Activated T-helper 17 cell treated with anti-CD3 and anti-CD28 coated beads, Interleukin-2, amount 50 U/mL, for 72 hours (primary cell): ENCODE results near the gene CACNA1C. TPM values are rescaled to one million over a fixed set of nuclear protein-coding genes. Genes with fewer than 3 reads are reported as not detected.

Source experiments
- ATAC-seq: fragments of 150-1000 bp; cut with Tn5 transposase; replicated peaks from 2 replicates; pipeline ENCODE4 v1.10.0; 2021; ENCODE audit warnings: mild to moderate bottlenecking, moderate library complexity
- H3K27ac Mint-ChIP-seq: one replicate; pipeline ENCODE4 v1.8.0; 2022; ENCODE audit warnings: mixed read lengths
- H3K27me3 Mint-ChIP-seq: one replicate; pipeline ENCODE4 v1.8.0; 2022; ENCODE audit warnings: mixed read lengths
- H3K36me3 Mint-ChIP-seq: one replicate; pipeline ENCODE4 v1.8.0; 2022; ENCODE audit warnings: low read depth, mild to moderate bottlenecking, mixed read lengths
- H3K4me1 Mint-ChIP-seq: one replicate; pipeline ENCODE4 v1.8.0; 2022; ENCODE audit warnings: mixed read lengths
- H3K4me3 Mint-ChIP-seq: one replicate; pipeline ENCODE4 v1.8.0; 2022; ENCODE audit warnings: mild to moderate bottlenecking, mixed read lengths
- H3K9me3 Mint-ChIP-seq: one replicate; pipeline ENCODE4 v1.8.0; 2022; ENCODE audit warnings: mixed read lengths
- total RNA-seq, 2 donors: library from RNA; stranded (reverse); gene quantifications; one replicate each; pipeline ENCODE4 v1.2.3, GENCODE V29; 2022

Gene CACNA1C
- total RNA-seq, 2 donors from 2014 or later = 0.04 to 0.21 TPM

DNA sequence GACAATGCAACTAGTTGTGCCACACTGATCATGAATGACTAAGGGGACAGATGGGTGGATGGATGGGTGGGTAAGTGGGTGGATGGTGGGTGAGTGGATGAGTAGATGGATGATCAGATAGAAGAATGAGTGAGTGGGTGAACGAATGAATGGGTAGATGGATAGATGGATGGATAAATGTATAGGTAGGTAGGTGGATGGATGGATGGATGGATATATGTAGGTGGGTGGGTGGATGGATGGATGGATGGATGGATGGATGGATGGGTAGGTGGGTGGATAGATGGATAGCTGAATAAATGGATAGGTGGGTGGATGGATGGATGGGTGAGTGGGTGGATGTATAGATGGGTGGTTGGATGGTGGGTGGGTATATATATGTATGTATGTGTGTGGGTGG lies 393.2 kb downstream of the CACNA1C start:
- Mint-ChIP-seq H3K4me1 (no peaks in the 10 kb centered on the region), H3K9me3 (peaks cover 5% of the 10 kb centered on the region), H3K4me3 (no peak overlapping the region), H3K27ac (no peak overlapping the region), H3K36me3 (no peaks in the 10 kb centered on the region), H3K27me3 (peaks cover 20% of the 10 kb centered on the region)
- ATAC-seq = no peak

DNA sequence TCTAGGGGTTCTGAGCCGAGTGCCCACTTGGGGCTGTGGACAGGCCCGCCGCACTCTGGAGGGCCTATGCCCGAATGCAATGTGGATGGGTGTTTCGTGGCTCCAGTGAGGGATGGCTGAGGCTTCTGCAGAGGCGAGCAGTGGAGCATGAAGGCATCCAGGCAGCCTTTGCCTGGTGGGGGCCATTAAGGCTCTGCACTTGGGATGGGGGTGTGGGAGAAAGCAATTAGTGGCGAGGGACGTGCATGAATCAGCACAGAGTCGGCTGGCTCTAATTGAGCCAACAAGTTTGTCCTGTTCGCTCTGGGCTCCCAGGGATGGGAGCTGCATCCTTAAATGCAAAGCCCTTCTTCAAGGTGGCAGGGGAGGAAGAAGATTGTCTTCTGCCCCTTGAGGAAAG lies 395.1 kb downstream of the CACNA1C start:
- Mint-ChIP-seq H3K36me3 (no peaks in the 10 kb centered on the region), H3K27me3 (peaks cover 9% of the 10 kb centered on the region), H3K4me3 (no peak overlapping the region), H3K9me3 (peaks cover 5% of the 10 kb centered on the region), H3K27ac (no peak overlapping the region), H3K4me1 (no peaks in the 10 kb centered on the region)
- no peak for ATAC-seq

DNA sequence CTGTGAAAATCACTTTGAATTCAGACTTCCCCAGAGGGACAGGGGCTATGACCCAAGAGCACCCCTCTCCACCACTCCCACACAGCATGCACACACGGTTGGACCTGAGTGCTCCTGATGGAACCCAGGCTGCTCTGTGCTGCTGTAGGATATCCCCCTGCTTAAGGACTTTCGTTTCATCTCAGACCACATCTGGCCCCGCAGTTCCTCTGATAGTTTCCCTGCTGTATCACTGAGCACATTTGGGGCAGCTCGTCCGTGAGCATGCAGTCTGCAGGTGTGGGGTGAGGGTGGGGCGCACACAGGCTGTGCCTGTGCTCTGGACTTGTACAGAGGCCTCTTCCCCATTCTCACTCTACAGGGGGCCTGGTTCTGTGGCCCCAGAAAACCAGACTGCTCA lies 396.8 kb downstream of the CACNA1C start:
- H3K36me3 Mint-ChIP-seq = no peaks in the 10 kb centered on the region
- no peak overlapping the region for H3K27ac Mint-ChIP-seq
- no peaks in the 10 kb centered on the region for H3K4me1 Mint-ChIP-seq
- H3K27me3 Mint-ChIP-seq = peaks cover 9% of the 10 kb centered on the region
- no peak overlapping the region for H3K4me3 Mint-ChIP-seq
- peaks cover 5% of the 10 kb centered on the region for H3K9me3 Mint-ChIP-seq
- ATAC-seq = no peak

DNA sequence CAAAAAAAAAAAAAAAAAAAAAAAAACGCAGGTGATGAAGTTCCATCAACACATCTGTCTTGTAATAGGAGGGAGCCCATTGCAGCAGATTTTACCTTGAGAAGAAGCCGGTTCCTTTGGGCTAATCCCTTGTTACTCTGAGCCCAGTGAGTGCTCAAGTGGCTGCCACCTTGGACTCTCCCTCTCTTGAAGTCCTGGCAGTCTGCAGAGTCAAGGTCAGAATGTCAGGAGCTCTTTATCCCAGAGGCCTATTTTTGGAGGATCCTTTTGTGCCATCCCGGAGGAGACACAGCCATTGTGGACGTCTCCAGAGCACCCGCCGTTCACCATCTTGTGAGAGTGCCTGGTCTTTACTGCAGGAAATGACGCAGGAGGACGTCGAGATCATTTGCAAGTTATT lies 397.8 kb downstream of the CACNA1C start:
- Mint-ChIP-seq H3K27ac (no peak overlapping the region), H3K9me3 (peaks cover 5% of the 10 kb centered on the region), H3K27me3 (peaks cover 9% of the 10 kb centered on the region), H3K4me1 (no peaks in the 10 kb centered on the region), H3K4me3 (no peak overlapping the region), H3K36me3 (no peaks in the 10 kb centered on the region)
- no peak for ATAC-seq

DNA sequence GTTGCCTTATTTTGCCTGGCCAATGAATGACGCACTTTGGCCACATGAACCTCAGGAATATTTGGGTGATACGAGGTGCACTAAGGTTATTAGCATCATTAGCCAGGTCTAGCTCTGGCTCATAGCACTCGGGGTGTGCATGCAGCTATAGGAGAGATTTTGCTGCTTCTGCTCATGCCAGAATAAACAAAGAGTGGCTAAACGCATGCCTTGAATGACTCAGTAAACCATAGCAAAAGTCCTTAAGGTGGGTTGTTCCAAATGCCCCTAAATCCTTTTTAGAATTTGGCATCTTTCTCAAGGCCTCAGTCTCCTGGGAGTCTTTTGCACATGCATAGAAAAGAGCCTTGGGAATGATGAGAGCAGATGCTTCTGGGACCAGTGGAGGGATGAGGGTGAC lies 398.2 kb downstream of the CACNA1C start:
- Mint-ChIP-seq H3K4me1 (no peaks in the 10 kb centered on the region), H3K27me3 (peaks cover 5% of the 10 kb centered on the region), H3K27ac (no peak overlapping the region), H3K36me3 (no peaks in the 10 kb centered on the region), H3K4me3 (no peak overlapping the region), H3K9me3 (peaks cover 1% of the 10 kb centered on the region)
- no peak for ATAC-seq

DNA sequence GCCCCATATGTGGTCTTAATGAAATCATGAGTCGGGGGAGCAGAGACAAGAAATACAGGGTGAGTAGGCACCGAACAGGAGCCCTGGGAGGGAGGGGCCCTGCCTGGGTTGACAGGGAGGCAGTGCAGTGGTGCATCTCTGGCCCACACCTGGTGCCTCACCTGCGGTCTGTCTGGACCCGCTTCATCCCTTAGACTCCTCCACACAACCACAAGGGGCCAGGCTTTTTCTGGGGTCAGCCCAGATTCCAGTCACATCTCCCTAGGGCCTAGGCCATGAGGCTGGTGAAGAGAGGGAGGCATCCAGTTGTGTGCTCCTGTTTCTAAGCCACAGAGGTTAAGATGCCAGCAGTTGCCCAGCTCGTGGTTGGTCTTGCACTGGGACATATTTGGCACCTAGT lies 398.7 kb downstream of the CACNA1C start:
- H3K4me1 Mint-ChIP-seq = no peaks in the 10 kb centered on the region
- no peak overlapping the region for H3K27ac Mint-ChIP-seq
- no peak for ATAC-seq
- peaks cover 3% of the 10 kb centered on the region for H3K27me3 Mint-ChIP-seq
- no peaks in the 10 kb centered on the region for H3K36me3 Mint-ChIP-seq
- H3K9me3 Mint-ChIP-seq = no peaks in the 10 kb centered on the region
- no peak overlapping the region for H3K4me3 Mint-ChIP-seq

DNA sequence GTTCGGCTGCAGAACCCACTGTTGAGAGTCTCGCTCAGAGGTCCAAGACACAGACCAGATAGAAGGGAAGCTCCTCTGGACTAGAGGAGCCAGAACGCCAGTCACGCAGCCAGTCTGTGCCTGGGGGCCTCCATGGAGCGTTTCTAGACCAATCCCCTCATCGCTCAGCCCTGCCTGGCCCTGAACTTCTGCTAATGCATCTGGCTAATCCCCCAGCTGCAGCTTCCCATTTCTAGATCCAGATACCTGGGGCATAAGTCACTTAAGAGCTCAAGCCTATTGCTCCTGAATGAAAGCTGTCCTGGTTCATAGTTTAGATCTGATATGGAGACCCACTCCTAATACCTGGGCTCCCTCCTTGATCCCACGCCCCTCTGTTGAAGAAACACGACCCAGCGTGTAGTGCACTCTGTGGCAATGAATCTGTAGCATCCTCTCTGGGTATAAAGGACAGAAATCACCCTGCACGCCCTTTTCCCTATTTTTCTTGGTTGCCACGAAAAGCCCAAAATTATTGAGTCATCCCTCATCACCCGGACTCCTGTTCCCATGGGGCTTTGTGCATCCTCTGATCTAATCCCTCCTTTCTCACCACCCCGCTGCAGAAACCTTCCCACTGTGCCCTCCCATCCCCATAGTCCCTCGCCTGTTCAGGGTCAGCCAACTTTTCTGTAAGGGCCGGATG lies 400.4 kb downstream of the CACNA1C start:
- ATAC-seq = no peak
- Mint-ChIP-seq H3K4me1 (no peaks in the 10 kb centered on the region), H3K27ac (no peak overlapping the region), H3K36me3 (no peaks in the 10 kb centered on the region), H3K27me3 (no peaks in the 10 kb centered on the region), H3K4me3 (no peak overlapping the region), H3K9me3 (no peaks in the 10 kb centered on the region)

DNA sequence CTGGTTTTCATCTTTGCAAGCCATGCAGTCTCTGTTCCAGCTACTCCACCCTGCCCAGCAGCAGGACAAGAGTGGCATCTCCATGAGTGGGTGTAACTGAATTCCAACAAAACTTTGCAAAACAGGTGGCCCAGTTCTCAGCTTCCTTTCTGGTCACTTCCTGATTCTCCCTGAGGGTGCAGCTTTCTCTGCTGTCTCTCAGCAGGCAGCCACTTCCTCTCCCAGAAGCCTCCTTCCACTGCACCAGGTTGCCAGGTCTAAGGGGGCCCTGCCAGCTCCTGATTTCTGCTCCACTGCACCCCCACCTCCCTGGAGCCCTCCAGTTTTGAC lies 400.9 kb downstream of the CACNA1C start:
- no peak for ATAC-seq

DNA sequence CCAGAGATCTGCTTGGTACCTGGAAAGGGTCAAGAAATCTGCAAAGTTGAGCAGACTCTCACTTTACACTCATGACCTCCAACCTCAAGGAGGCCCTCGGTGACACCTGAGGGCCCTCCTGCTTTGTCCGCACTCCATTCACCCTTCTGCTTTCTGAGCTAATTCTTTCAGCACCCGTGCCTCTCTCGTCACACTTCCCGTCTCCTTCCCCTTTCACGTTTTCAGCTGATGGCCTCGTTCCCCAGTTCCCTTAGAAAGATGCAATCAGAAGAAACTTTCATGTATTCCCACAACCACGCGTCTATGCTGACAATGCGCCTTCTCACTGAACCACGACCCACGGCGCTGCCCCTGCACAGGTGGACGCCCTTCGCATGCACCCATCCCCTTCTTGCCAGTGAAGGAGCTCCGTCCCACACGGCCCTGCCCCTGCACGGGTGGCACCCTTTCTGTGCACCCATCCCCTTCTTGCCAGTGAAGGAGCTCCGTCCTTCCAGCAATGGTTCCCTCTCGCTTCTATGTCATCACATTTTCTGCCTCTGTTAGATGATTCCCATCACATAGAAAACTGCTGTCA lies 401.9 kb downstream of the CACNA1C start:
- Mint-ChIP-seq H3K27ac (no peak overlapping the region), H3K27me3 (no peaks in the 10 kb centered on the region), H3K36me3 (no peaks in the 10 kb centered on the region), H3K4me1 (no peaks in the 10 kb centered on the region), H3K9me3 (no peaks in the 10 kb centered on the region), H3K4me3 (no peak overlapping the region)
- no peak for ATAC-seq

More for the DNA sequence above, 400.9 kb downstream of the CACNA1C start:
- no peak overlapping the region for H3K4me3 Mint-ChIP-seq
- no peaks in the 10 kb centered on the region for H3K9me3 Mint-ChIP-seq
- H3K27me3 Mint-ChIP-seq = no peaks in the 10 kb centered on the region
- no peak overlapping the region for H3K27ac Mint-ChIP-seq
- no peaks in the 10 kb centered on the region for H3K4me1 Mint-ChIP-seq
- H3K36me3 Mint-ChIP-seq = no peaks in the 10 kb centered on the region

DNA sequence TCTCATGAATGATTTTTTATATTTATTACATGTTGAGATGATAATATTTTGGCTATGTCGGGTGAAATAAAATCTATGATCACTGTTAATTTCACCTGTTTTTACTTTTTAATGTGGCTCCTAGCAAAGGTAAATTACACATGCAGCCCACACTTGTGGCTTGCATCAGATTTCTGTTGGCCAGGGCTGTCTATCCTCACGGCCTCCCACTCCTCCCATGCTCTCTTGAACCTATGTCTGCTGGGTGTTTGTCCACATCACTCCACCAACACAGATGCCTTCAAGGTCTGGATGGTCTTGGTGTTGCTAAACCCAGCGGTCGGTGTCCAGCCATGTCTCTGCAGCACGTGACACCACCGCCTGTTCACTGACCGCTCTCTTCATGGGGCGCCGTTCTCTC lies 402.6 kb downstream of the CACNA1C start:
- Mint-ChIP-seq H3K9me3 (no peaks in the 10 kb centered on the region), H3K27ac (no peak overlapping the region), H3K4me3 (no peak overlapping the region), H3K4me1 (no peaks in the 10 kb centered on the region), H3K27me3 (no peaks in the 10 kb centered on the region), H3K36me3 (no peaks in the 10 kb centered on the region)
- no peak for ATAC-seq

DNA sequence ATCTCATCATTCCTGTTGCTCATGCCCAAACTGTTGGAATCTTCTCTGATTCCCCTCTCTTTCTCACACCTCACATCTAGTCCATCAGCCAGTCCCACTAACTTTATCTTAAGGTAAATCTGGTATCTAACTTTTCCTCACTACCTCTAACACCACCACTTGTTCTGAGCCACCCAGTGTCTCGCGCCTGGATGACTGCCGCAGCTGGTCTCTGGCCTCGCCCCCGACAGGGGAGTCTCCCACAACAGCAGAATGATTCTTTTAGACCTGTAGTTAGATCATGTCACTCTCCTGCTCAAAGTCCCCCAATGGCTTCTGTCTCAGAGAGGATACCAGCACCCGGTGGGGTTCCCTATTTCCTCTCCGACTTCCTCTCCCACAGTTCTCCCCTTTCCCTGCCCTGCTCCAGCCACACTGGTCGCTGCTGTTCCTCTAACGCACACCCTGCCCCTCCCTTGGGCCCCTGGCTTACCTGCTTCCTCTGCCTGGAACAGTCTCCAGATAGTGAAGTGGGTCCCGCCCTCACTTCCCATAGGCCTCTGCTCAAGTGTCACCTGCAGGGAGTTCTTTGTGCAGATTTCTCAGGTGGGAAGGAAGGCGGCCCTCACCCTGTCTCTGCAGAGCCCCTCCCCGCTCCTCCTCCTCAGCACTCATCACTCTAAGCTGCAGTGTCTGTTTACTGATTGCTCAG lies 403.5 kb downstream of the CACNA1C start:
- Mint-ChIP-seq H3K36me3 (no peaks in the 10 kb centered on the region), H3K27me3 (no peaks in the 10 kb centered on the region), H3K4me3 (no peak overlapping the region), H3K4me1 (no peaks in the 10 kb centered on the region), H3K27ac (no peak overlapping the region), H3K9me3 (no peaks in the 10 kb centered on the region)
- no peak for ATAC-seq

DNA sequence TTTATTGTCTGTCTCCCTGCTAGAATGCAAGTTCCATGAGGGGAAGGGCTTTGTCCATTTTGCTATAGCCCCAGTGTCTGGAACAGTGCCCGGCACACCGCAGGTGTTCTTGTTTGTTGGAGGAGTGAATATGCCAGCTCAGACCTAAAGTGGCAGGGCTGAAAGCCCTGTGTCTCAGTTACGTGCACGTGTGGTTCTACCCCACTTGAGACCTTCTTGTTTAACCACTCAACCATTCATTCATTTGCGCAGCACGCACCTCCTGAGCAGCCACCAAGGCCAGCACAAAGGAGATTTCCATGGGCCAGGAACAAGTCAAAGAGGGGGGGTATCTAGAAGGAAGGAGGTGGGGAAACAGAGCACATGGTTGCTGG lies 404.0 kb downstream of the CACNA1C start:
- no peaks in the 10 kb centered on the region for H3K9me3 Mint-ChIP-seq
- H3K27me3 Mint-ChIP-seq = no peaks in the 10 kb centered on the region
- no peak for ATAC-seq
- H3K4me1 Mint-ChIP-seq = no peaks in the 10 kb centered on the region
- H3K36me3 Mint-ChIP-seq = no peaks in the 10 kb centered on the region
- H3K4me3 Mint-ChIP-seq = no peak overlapping the region
- H3K27ac Mint-ChIP-seq = no peak overlapping the region

DNA sequence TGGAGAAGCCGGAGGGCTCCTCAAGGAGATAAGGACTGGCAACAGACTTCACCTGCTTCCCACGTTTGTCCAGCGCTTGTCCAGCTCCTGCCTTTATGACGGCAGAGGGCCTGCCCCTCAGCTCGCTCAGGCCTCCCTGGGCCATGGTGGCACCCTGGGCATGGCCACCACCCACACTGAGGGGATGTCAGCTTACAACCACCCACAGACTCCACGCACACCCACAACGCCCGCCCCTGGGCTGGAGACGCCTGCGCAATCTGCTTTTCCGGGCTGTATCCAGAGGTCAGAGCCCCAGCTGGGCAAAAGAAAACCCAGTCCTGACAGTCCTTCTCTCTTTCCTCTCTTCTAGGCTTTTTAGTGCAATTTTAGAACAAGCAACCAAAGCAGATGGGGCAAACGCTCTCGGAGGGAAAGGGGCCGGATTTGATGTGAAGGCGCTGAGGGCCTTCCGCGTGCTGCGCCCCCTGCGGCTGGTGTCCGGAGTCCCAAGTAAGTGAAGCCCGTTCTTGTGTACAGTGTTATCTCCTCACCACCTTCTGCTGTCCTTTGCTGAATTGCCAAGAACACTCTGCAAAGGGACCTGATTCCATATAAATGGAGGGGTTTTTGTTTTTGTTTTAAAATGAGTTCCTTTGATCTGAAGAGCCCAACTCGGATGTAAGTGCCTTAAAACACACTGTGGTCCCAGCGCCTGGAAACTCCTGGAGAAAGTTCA lies 404.6 kb downstream of the CACNA1C start:
- H3K36me3 Mint-ChIP-seq = no peaks in the 10 kb centered on the region
- H3K27ac Mint-ChIP-seq = no peak overlapping the region
- ATAC-seq = no peak
- H3K9me3 Mint-ChIP-seq = no peaks in the 10 kb centered on the region
- H3K27me3 Mint-ChIP-seq = no peaks in the 10 kb centered on the region
- H3K4me1 Mint-ChIP-seq = no peaks in the 10 kb centered on the region
- no peak overlapping the region for H3K4me3 Mint-ChIP-seq

DNA sequence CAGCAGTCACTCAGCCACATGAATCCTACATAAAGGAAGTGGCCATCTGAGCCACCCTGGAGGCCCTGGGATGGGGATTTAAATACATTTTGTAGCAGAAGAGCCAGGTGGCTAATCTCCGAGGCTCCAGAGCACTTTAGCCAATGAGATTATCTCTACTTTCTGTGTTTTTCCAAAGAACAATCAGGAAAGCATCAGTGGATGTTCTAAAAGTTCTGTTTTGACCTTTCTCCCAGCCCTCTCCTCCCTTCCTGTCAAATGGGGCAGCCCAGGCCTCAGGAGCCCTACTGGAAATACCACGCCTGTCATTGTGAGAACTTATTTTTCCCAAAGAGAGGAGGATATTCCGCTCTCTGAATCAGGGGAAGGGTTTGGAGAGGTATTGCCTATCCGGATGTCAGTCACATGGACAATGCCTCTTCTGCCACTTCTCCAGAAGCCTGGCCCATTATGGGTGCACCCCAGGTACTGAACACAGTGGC lies 405.2 kb downstream of the CACNA1C start:
- Mint-ChIP-seq H3K9me3 (no peaks in the 10 kb centered on the region), H3K36me3 (no peaks in the 10 kb centered on the region), H3K4me3 (no peak overlapping the region), H3K27me3 (no peaks in the 10 kb centered on the region), H3K27ac (no peak overlapping the region), H3K4me1 (no peaks in the 10 kb centered on the region)
- ATAC-seq = no peak
